HAP-1 (cell line): ENCODE data around the gene RPP40.
"Not testable (repeated sequence)": the region's sequence is repeated elsewhere in the genome, so short reads cannot be mapped to it uniquely, and the experiment has no call there.

Source experiments
- DNase-seq, 2 experiments: peaks; one replicate each; pipeline ENCODE4 v3.0.0-alpha.2; 2016 to 2020; ENCODE audit warnings: low spot score in 2 of 2
- H3K27me3 ChIP-seq: fragments of 250-450 bp; sonication (Bioruptor Pico); 2 replicates; pipeline ENCODE4 v1.5.1; 2020; ENCODE audit warnings: low read depth, mild to moderate bottlenecking, moderate library complexity
- H3K36me3 ChIP-seq: fragments of 250-450 bp; sonication (Bioruptor Pico); replicated peaks from 2 replicates; pipeline ENCODE4 v1.5.1; 2020; ENCODE audit warnings: mild to moderate bottlenecking
- H3K4me1 ChIP-seq: fragments of 250-450 bp; sonication (Bioruptor Pico); 2 replicates; pipeline ENCODE4 v1.5.1; 2020; ENCODE audit warnings: mild to moderate bottlenecking
- H3K4me3 ChIP-seq: fragments of 250-450 bp; sonication (Bioruptor Pico); 2 replicates; pipeline ENCODE4 v1.5.1; 2020; ENCODE audit warnings: mild to moderate bottlenecking, moderate library complexity
- H3K9me3 ChIP-seq: fragments of 250-450 bp; sonication (Bioruptor Pico); 2 replicates; pipeline ENCODE4 v1.5.1; 2020; ENCODE audit warnings: mild to moderate bottlenecking, moderate library complexity
- in situ Hi-C: fragments of 300-500 bp; cut with MboI; formaldehyde crosslinking; loops from 3 replicates; pipeline ENCODE4 v1.14.3; 2020; ENCODE audit warnings: low sequenced_read_pairs, inconsistent platforms, mixed read lengths

The RPP40 gene

GRCh38 chr6:5003604-5004372 lies at the start of gene RPP40:
RPP40 (minus strand) TSS chr6:5004037; CDS start chr6:5004002, 35 bp downstream.
- H3K27me3 ChIP-seq, result no peaks in the 10 kb centered on the region
- H3K4me3 ChIP-seq, result peak within 1 kb of the TSS; percentile 48
- peak; percentile 92 to 99 for DNase-seq
- H3K4me1 ChIP-seq, result peaks cover 4% of the 10 kb centered on the region; the same call in 1 of the 2 replicates
- in situ Hi-C loops, result no loop called here
- H3K9me3 ChIP-seq, result no peaks in the 10 kb centered on the region
- H3K36me3 ChIP-seq, result peaks cover 7% of the 10 kb centered on the region

- in situ Hi-C loops, result loop anchor here (10.0 kb wide), 1 partner anchor 352 kb away; no protein-coding TSS in a partner anchor
- H3K4me3 ChIP-seq, result no peak overlapping the region
- no peak for DNase-seq
- H3K9me3 ChIP-seq, result peaks cover 6% of the 10 kb centered on the region; the same call in 1 of the 2 replicates
- H3K4me1 ChIP-seq, result peaks cover 6% of the 10 kb centered on the region; the same call in 1 of the 2 replicates
- no peaks in the 10 kb centered on the region for H3K27me3 ChIP-seq
- H3K36me3 ChIP-seq, result no peaks in the 10 kb centered on the region
Measured at GRCh38 chr6:5053038-5053437, 49.2 kb upstream of the RPP40 start.

- peaks cover 2% of the 10 kb centered on the region; the same call in 1 of the 2 replicates for H3K4me1 ChIP-seq
- DNase-seq, result no peak
- in situ Hi-C loops, result loop anchor here (10.0 kb wide), 1 partner anchor 353 kb away; no protein-coding TSS in a partner anchor
Measured at GRCh38 chr6:5051394-5051793, 47.6 kb upstream of the RPP40 start.

DNA sequence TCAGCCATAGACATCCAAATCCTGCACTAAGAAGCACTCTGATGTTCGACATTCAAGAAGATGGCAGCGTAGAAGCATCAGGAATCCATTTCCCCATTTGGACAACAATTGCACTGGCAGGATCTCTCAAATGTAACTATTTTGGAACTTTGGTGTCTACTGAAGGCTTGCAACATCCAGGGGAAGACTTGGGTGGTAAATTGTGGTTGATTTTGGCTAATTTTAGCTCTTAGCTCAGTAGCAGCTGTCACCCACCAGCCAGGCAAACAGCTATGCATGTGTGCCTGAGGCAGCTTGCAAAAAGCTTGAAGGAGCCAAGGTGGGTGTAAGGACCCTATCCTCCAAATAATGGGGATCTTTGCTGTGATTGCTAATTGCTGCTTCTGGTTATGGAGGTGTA lies 46.2 kb upstream of the RPP40 start:
- no peak for DNase-seq
- Histone ChIP-seq H3K36me3 (no peaks in the 10 kb centered on the region), H3K9me3 (peaks cover 6% of the 10 kb centered on the region; the same call in 1 of the 2 replicates), H3K4me3 (no peak overlapping the region), H3K4me1 (peaks cover 2% of the 10 kb centered on the region; the same call in 1 of the 2 replicates), H3K27me3 (no peaks in the 10 kb centered on the region)
- in situ Hi-C loops, result loop anchor here (10.0 kb wide), 1 partner anchor 355 kb away; no protein-coding TSS in a partner anchor

More at GRCh38 chr6:5051394-5051793, 47.6 kb upstream of the RPP40 start:
- H3K27me3 ChIP-seq, result no peaks in the 10 kb centered on the region
- H3K9me3 ChIP-seq, result peaks cover 6% of the 10 kb centered on the region; the same call in 1 of the 2 replicates
- H3K4me3 ChIP-seq, result no peak overlapping the region
- H3K36me3 ChIP-seq, result no peaks in the 10 kb centered on the region

- Histone ChIP-seq H3K4me1 (no peaks in the 10 kb centered on the region), H3K9me3 (peaks cover 5% of the 10 kb centered on the region; the same call in 1 of the 2 replicates), H3K36me3 (no peaks in the 10 kb centered on the region), H3K27me3 (no peaks in the 10 kb centered on the region), H3K4me3 (no peak overlapping the region)
- no peak for DNase-seq
- in situ Hi-C loops, result no loop called here
Measured at GRCh38 chr6:5046430-5046829, 42.6 kb upstream of the RPP40 start.

DNA sequence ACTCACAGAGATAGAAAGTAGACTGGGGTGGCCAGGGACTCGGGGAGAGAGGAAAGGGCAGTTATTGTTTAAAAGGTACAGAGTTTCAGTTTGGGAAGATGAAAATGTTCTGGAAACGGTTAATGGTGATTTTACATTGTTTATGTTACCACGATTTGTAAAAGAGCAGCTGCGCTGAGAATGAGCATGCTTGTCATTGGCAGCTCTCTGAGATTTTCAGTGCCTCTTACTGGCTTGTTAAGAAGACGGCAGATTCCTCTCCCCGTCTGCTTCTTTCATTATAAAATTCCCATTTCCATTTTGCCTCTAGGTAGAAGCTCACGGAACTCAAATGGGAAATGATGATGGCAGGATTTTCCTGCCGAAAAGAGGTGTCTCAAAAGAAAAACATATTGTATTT lies 41.6 kb upstream of the RPP40 start:
- Histone ChIP-seq H3K4me1 (no peaks in the 10 kb centered on the region), H3K27me3 (no peaks in the 10 kb centered on the region), H3K9me3 (no peaks in the 10 kb centered on the region), H3K4me3 (no peak overlapping the region), H3K36me3 (no peaks in the 10 kb centered on the region)
- in situ Hi-C loops, result no loop called here
- DNase-seq, result no peak

GRCh38 chr6:5044866-5045265 lies 41.0 kb upstream of the RPP40 start:
- H3K4me1 ChIP-seq, result no peaks in the 10 kb centered on the region
- no peaks in the 10 kb centered on the region for H3K9me3 ChIP-seq
- no peak overlapping the region for H3K4me3 ChIP-seq
- in situ Hi-C loops, result no loop called here
- no peak for DNase-seq
- no peaks in the 10 kb centered on the region for H3K36me3 ChIP-seq
- no peaks in the 10 kb centered on the region for H3K27me3 ChIP-seq

DNA sequence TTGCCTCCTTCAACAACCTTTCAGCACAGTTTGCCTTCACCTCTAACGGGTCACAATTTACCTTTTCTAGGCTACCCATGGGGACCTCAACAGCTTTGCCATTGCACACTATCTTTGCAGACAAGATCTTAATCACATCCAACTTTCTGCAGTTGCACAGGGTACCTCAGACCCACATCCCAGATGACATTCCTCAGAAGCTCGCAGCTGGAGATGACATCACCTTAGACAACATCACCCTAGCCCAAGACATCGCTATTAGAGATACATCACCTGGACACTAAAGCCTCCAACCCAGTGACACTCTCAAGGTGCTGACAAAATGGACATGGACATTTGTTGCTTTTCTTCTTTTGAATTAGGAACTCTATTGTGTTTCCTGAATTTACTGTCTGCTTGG lies 38.6 kb upstream of the RPP40 start:
- in situ Hi-C loops, result no loop called here
- H3K4me3 ChIP-seq, result no peak overlapping the region

DNA sequence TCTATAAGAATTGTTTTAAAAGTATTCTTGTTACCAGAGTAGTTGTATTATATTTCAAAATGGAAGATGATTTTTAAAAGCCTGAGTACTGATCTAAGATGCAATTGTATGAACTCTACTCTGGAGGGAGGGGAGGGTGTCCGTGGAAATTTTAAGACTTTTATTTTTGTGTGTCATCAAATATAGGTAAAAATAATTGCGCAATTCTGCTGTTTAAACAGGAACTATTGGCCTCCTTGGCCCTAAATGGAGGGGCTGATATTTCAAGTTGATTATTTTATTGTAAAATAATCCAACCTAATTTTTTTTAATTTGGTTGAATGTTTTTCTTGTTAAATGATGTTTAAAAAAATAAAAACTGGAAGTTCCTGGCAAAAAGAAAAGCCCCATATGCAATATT lies 38.1 kb upstream of the RPP40 start:
- Histone ChIP-seq H3K9me3 (no peaks in the 10 kb centered on the region), H3K36me3 (no peaks in the 10 kb centered on the region), H3K4me3 (no peak overlapping the region), H3K27me3 (no peaks in the 10 kb centered on the region), H3K4me1 (no peaks in the 10 kb centered on the region)
- in situ Hi-C loops, result no loop called here
- DNase-seq, result no peak

More for the DNA sequence above, 38.6 kb upstream of the RPP40 start:
- no peaks in the 10 kb centered on the region for H3K27me3 ChIP-seq
- no peak for DNase-seq
- no peaks in the 10 kb centered on the region for H3K4me1 ChIP-seq
- H3K36me3 ChIP-seq, result no peaks in the 10 kb centered on the region
- H3K9me3 ChIP-seq, result no peaks in the 10 kb centered on the region

DNA sequence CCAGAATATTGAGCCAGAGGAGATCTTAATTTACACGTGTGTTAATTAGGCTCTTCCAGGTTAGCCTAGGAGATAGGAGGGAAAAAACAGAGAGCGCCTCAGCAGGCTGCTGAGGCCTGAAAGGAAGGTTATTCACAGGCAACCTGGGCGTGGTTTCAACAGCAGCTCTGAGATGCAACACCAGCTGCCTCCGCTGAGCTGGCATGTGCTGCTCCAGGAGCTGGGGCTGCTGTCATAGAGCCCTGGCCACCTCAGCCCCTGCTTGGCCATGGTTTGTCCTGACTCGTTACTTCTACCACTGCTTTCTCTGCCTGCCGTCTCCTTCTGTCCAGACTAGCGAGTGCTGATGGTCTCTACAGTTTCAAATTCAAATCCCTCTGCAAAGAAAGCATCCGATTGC lies 32.4 kb upstream of the RPP40 start:
- in situ Hi-C loops, result no loop called here
- Histone ChIP-seq H3K4me1 (no peaks in the 10 kb centered on the region), H3K4me3 (no peak overlapping the region), H3K9me3 (no peaks in the 10 kb centered on the region), H3K27me3 (no peaks in the 10 kb centered on the region), H3K36me3 (no peaks in the 10 kb centered on the region)
- peak in 1 of 2 experiments; percentile 40 for DNase-seq

DNA sequence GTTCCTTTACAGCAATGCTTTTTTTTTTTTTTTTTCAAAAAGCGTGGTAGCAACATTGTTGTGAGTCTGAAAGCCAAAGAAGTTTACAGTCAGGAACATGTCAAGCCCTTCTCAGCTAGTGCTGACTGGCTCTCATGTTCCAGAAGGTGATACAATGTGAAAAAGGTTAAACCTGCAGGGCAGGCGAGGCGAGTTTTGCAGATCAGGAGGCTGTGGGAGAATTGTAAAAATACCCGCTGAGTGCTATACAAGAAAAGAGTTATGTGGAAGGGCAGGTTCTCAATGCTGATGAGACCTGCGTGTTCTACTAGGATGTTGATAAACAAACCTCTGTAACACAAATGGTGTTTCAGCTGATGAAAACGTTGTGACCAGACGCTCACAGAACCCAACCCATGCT lies 30.9 kb upstream of the RPP40 start:
- no peaks in the 10 kb centered on the region for H3K27me3 ChIP-seq
- H3K36me3 ChIP-seq, result no peaks in the 10 kb centered on the region
- no peak overlapping the region for H3K4me3 ChIP-seq
- H3K9me3 ChIP-seq, result no peaks in the 10 kb centered on the region
- in situ Hi-C loops, result no loop called here
- H3K4me1 ChIP-seq, result no peaks in the 10 kb centered on the region
- DNase-seq, result no peak

DNA sequence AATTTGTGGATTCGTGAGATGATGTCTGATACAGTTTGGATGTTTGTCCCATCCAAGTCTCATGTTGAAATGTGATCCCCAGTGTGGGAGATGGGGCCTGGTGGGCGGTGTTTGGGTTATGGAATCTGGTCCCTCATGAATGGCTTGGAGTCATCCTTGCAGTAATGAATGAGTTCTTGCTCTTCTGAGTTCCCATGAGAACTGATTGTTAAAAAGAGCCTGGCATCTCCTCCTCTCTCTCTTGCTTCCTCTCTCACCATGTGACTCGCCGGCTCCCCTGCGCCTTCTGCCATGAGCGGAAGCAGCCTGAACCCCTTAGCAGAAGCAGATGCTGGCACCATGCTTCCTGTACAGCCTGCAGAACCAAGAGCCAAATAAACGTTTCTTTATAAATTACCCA lies 30.5 kb upstream of the RPP40 start:
- DNase-seq, result no peak
- no peaks in the 10 kb centered on the region for H3K36me3 ChIP-seq
- peaks cover under 1% of the 10 kb centered on the region for H3K4me1 ChIP-seq
- H3K27me3 ChIP-seq, result no peaks in the 10 kb centered on the region
- in situ Hi-C loops, result no loop called here
- H3K4me3 ChIP-seq, result no peak overlapping the region
- H3K9me3 ChIP-seq, result no peaks in the 10 kb centered on the region

- in situ Hi-C loops, H3K4me3 ChIP-seq, H3K27me3 ChIP-seq, H3K9me3 ChIP-seq, DNase-seq, H3K36me3 ChIP-seq: not testable (repeated sequence)
- H3K4me1 ChIP-seq, result peaks cover 10% of the 10 kb centered on the region
Measured at GRCh38 chr6:5033214-5033904, 29.5 kb upstream of the RPP40 start.

GRCh38 chr6:5032706-5033105 lies 28.9 kb upstream of the RPP40 start:
- H3K4me3 ChIP-seq, H3K36me3 ChIP-seq, in situ Hi-C loops, H3K9me3 ChIP-seq, H3K27me3 ChIP-seq: not testable (repeated sequence)
- H3K4me1 ChIP-seq, result peaks cover 10% of the 10 kb centered on the region
- DNase-seq, result peak in 1 of 2 experiments; percentile 33
